ENCODE measurements around the gene CBR4. TPM values are rescaled to one million over a fixed set of nuclear protein-coding genes. Genes with fewer than 3 reads are reported as not detected.
"Not testable (repeated sequence)": the region's sequence is repeated elsewhere in the genome, so short reads cannot be mapped to it uniquely, and the experiment has no call there.

CBR4 gene
- total RNA-seq, 2 experiments from 2014 or later = 25.8 to 26.8 TPM

DNA sequence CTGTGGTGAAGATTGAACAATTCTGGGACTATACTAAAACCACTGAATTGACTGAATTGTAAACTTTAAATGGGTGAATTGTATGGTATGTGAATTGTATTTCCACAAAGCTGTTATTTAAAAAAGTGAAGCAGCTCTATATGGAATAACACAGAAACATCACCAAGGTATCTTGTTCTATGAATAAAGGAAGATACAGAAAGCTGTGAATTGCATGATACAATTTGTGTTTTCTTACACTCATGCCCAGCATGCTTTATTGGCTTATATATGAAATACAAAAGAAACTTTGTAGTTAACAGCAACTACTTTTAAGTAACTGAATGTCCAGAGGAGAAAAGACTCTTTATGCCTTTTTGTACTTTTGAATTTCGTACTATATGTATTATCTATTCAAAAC is 11.5 kb downstream of the CBR4 start:
- TF ChIP-seq, protein P1, sequence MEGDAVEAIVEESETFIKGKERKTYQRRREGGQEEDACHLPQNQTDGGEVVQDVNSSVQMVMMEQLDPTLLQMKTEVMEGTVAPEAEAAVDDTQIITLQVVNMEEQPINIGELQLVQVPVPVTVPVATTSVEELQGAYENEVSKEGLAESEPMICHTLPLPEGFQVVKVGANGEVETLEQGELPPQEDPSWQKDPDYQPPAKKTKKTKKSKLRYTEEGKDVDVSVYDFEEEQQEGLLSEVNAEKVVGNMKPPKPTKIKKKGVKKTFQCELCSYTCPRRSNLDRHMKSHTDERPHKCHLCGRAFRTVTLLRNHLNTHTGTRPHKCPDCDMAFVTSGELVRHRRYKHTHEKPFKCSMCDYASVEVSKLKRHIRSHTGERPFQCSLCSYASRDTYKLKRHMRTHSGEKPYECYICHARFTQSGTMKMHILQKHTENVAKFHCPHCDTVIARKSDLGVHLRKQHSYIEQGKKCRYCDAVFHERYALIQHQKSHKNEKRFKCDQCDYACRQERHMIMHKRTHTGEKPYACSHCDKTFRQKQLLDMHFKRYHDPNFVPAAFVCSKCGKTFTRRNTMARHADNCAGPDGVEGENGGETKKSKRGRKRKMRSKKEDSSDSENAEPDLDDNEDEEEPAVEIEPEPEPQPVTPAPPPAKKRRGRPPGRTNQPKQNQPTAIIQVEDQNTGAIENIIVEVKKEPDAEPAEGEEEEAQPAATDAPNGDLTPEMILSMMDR (IDR thresholded peaks at IDR 0.05) = no peak
- intact Hi-C loops (cut with micrococcal nuclease) = no loop called here
- ChIA-PET POLR2A (no interaction called here), CTCF (interaction anchor here (2.9 kb wide), 1 partner anchor 11 kb away, joined by 17 read pairs; the partner anchor contains the start of gene CBR4)
- DNase-seq (no peak), ATAC-seq (no peak)
- Mint-ChIP-seq H3K4me1 (ENCODE audit: low read depth) (peaks cover 9% of the 10 kb centered on the region), H3K9me3 (no peaks in the 10 kb centered on the region), H3K27ac (no peak overlapping the region), H3K36me3 (ENCODE audit: low read depth) (peaks cover 30% of the 10 kb centered on the region), H3K27me3 (no peaks in the 10 kb centered on the region), H3K4me3 (no peak overlapping the region)

- H3K27ac Mint-ChIP-seq = no peak overlapping the region
- H3K4me3 Mint-ChIP-seq = no peak overlapping the region
These were observed 14.3 kb downstream of the CBR4 start for GRCh38 chr4:168995537-168996295.

DNA sequence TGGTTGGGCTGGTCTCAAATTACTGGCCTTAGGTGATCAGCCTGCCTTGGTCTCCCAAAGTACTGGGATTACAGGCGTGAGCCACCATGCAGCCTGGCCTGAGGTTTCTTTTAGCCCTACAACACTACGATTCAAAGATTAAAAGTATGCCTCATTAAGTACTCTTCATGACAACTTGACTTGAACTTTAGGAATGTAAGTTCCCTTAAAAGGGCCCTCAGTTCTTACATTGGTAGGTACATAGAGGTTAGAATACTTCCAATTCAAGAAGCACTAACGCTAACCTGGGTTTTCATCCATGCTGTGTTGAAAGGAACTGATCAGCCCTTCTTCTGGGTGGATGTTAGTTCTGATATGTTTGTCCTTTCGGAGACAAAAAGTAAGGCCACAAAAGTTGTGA is 15.1 kb downstream of the CBR4 start:
- Mint-ChIP-seq H3K4me3 (no peak overlapping the region), H3K36me3 (ENCODE audit: low read depth) (peaks cover 7% of the 10 kb centered on the region), H3K4me1 (ENCODE audit: low read depth) (peaks cover 5% of the 10 kb centered on the region), H3K27ac (no peak overlapping the region), H3K27me3 (no peaks in the 10 kb centered on the region), H3K9me3 (no peaks in the 10 kb centered on the region)
- intact Hi-C loops (cut with micrococcal nuclease) = no loop called here
- ChIA-PET CTCF (no interaction called here), POLR2A (no interaction called here)
- TF ChIP-seq, protein P1 (IDR thresholded peaks at IDR 0.05) = no peak
- DNase-seq = no peak
- ATAC-seq = no peak

More at GRCh38 chr4:168995537-168996295, 14.3 kb downstream of the CBR4 start:
- ChIA-PET POLR2A (no interaction called here), CTCF (no interaction called here)
- H3K36me3 Mint-ChIP-seq (ENCODE audit: low read depth) = peaks cover 12% of the 10 kb centered on the region
- intact Hi-C loops (cut with micrococcal nuclease) = no loop called here
- DNase-seq (no peak), ATAC-seq (no peak)
- TF ChIP-seq, protein P1 (IDR thresholded peaks at IDR 0.05) = no peak
- H3K9me3 Mint-ChIP-seq = no peaks in the 10 kb centered on the region
- H3K27me3 Mint-ChIP-seq = no peaks in the 10 kb centered on the region
- peaks cover 6% of the 10 kb centered on the region for H3K4me1 Mint-ChIP-seq (ENCODE audit: low read depth)

DNA sequence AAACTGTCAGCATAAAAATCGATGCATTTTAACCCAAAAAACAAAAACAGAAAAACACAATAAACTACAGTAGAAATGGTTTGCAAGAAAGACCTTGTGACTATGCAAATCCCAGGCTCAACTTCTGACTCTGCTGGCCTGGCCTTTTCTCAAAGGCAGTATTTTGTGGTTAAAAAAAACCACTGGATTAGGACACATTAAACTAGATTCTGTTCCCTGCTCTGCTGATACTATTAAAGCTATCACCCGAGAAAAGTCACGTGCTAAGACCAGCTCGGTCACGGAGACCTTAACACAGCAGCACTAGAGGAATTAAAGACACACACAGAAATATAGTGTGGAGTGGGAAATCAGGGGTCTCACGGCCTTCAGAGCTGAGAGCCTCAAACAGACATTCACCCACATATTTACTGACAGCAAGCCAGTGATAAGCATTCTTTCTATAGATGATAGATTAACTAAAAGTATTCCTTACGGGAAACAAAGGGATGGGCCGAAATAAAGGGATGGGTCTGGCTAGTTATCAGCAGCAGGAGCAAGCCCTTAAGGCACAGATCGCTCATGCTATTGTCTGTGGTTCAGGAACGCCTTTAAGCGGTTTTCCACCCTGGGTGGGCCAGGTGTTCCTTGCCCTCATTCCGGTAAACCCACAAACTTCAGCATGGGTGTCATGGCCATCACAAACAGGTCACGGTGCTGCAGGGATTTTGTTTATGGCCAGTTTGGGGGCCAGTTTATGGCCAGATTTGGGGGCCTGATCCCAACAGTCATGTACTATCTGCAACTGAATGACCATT is 16.1 kb downstream of the CBR4 start:
- intact Hi-C loops (cut with micrococcal nuclease) = no loop called here
- no peaks in the 10 kb centered on the region for H3K9me3 Mint-ChIP-seq
- peaks cover 2% of the 10 kb centered on the region for H3K4me1 Mint-ChIP-seq (ENCODE audit: low read depth)
- H3K27me3 Mint-ChIP-seq = no peaks in the 10 kb centered on the region
- DNase-seq (no peak), ATAC-seq (no peak)
- TF ChIP-seq, protein P1 (IDR thresholded peaks at IDR 0.05) = no peak
- ChIA-PET CTCF (no interaction called here), POLR2A (no interaction called here)
- no peak overlapping the region for H3K27ac Mint-ChIP-seq
- H3K4me3 Mint-ChIP-seq = no peak overlapping the region
- H3K36me3 Mint-ChIP-seq (ENCODE audit: low read depth) = peaks cover 9% of the 10 kb centered on the region

- POLR2A ChIA-PET; H3K9me3 Mint-ChIP-seq; H3K4me3 Mint-ChIP-seq; CTCF ChIA-PET; H3K27me3 Mint-ChIP-seq; ATAC-seq; DNase-seq; H3K27ac Mint-ChIP-seq; H3K4me1 Mint-ChIP-seq (ENCODE audit: low read depth); intact Hi-C loops (cut with micrococcal nuclease): not testable (repeated sequence)
- H3K36me3 Mint-ChIP-seq (ENCODE audit: low read depth) = peaks cover 11% of the 10 kb centered on the region
These were observed 17.0 kb downstream of the CBR4 start for GRCh38 chr4:168992952-168993482.
